Caco-2 (cell line): Measurements from ENCODE around the gene ATP8B3. TPM values are rescaled to one million over a fixed set of nuclear protein-coding genes. Genes with fewer than 3 reads are reported as not detected.

Experiments
- BruUV-seq: library from RNA; stranded (reverse); fragments of 400-500 nt; replicated peaks from 2 replicates; lab custom pipeline; 2021; lab: Mats Ljungman, UMichigan
- CTCF ChIA-PET: fragments of 300-600 bp; sonication (Branson Sonifier 250); formaldehyde crosslinking; loops from one replicate; lab custom pipeline; 2022; ENCODE audit warnings: antibody characterized with exemption; lab: Charles Lee
- POLR2A ChIA-PET: fragments of 300-600 bp; sonication (Branson Sonifier 250); formaldehyde crosslinking; loops from one replicate; lab custom pipeline; 2022; ENCODE audit warnings: antibody characterized with exemption; lab: Charles Lee
- DNase-seq, 2 experiments: peaks; one replicate each; pipeline versions ENCODE4 v3.0.0 to v3.0.0-alpha.2; 2020 to 2022
- H3K27me3 ChIP-seq: replicated peaks from 2 replicates; pipeline ENCODE4 v1.6.0; 2011; ENCODE audit warnings: low read length; ENCODE audit not compliant: control insufficient read depth, insufficient read depth
- H3K36me3 ChIP-seq: 2 replicates; pipeline ENCODE4 v1.5.1; 2011; ENCODE audit warnings: low read length; ENCODE audit not compliant: control insufficient read depth, insufficient read depth
- H3K4me1 ChIP-seq: fragments of 250-450 bp; sonication (Bioruptor Pico); 2 replicates; pipeline ENCODE4 v1.5.1; 2020; ENCODE audit warnings: mild to moderate bottlenecking
- H3K4me3 ChIP-seq: 2 replicates; pipeline ENCODE4 v1.5.1; 2011; ENCODE audit warnings: low read depth, mild to moderate bottlenecking, control low read depth, low read length
- H3K9me3 ChIP-seq: fragments of 250-450 bp; sonication (Bioruptor Pico); 2 replicates; pipeline ENCODE4 v1.5.1; 2020; ENCODE audit warnings: mild to moderate bottlenecking, moderate library complexity
- H3K27ac Mint-ChIP-seq: one replicate; pipeline ENCODE4 v1.8.0; 2022; ENCODE audit warnings: mixed read lengths; ENCODE audit not compliant: unreplicated experiment
- H3K27me3 Mint-ChIP-seq: one replicate; pipeline ENCODE4 v1.8.0; 2022; ENCODE audit warnings: mixed read lengths; ENCODE audit not compliant: insufficient read depth, unreplicated experiment
- H3K36me3 Mint-ChIP-seq: one replicate; pipeline ENCODE4 v1.8.0; 2022; ENCODE audit warnings: mild to moderate bottlenecking, mixed read lengths; ENCODE audit not compliant: insufficient read depth, unreplicated experiment
- H3K4me1 Mint-ChIP-seq: one replicate; pipeline ENCODE4 v1.8.0; 2022; ENCODE audit warnings: low read depth, mixed read lengths; ENCODE audit not compliant: unreplicated experiment
- H3K4me3 Mint-ChIP-seq: one replicate; pipeline ENCODE4 v1.8.0; 2022; ENCODE audit warnings: mild to moderate bottlenecking, moderate library complexity, mixed read lengths; ENCODE audit not compliant: unreplicated experiment
- H3K9me3 Mint-ChIP-seq: one replicate; pipeline ENCODE4 v1.8.0; 2022; ENCODE audit warnings: mixed read lengths; ENCODE audit not compliant: unreplicated experiment
- intact Hi-C: fragments of 100-400 bp; cut with micrococcal nuclease; formaldehyde crosslinking; loops from one replicate; pipeline ENCODE4 v1.10.0; 2022; ENCODE audit not compliant: unreplicated experiment
- total RNA-seq: library from RNA; stranded (reverse); gene quantifications from 2 replicates; pipeline ENCODE4 v1.2.3, GENCODE V29; 2022
- TF ChIP-seq, protein P1 (sequence below), 2 experiments: fragments of 200-600 bp in 1 of 2; IDR thresholded peaks; 1 replicate in 1 of 2; 2 replicates in 1 of 2; pipeline versions ENCODE4 v1.5.1 to v1.8.0; 2011 to 2022; ENCODE audit warnings: antibody characterized with exemption in 1 of 2, control low read depth in 1 of 2, inconsistent platforms in 1 of 2, low read depth in 1 of 2, low read length in 1 of 2, mild to moderate bottlenecking in 1 of 2, moderate library complexity in 1 of 2; ENCODE audit not compliant: insufficient read depth in 1 of 2, severe bottlenecking in 1 of 2, unreplicated experiment in 1 of 2

ATP8B3 gene
- total RNA-seq, 1 experiment from 2014 or later = 0.45 TPM

DNA sequence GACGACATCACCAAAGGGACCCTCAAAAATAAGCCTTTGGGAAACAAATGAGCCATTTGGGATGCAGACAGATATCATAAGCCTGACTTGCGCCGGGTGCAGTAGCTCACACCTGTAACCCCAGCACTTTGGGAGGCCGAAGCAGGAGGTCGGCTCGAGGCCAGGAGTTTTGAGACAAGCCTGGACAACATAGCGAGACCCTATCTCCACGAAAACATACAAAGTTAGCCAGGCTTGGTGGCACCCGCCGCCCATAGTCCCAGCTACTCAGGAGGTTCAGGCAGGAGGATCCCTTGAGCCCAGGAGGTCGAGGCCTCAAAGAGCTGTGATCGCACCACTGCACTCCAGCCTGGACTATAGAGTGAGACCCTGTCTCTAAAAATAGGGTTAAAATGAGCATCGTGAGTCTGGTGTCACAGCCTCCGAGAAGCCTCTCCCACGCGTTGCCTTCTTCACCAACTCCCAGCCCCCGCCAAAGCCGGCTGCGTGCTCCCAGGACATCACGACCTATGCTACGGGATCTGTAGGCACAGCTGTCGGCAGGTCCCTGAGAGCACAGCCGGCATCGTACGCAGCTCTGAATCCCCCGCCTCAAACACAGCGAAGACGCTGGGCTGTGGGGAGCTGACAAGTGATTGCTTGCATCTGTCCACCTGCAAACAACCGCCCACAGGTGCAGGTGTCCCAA is 34.6 kb upstream of the ATP8B3 start:
- peak overlapping the region; percentile 95 for H3K4me3 Mint-ChIP-seq
- H3K4me1 Mint-ChIP-seq = no peaks in the 10 kb centered on the region
- intact Hi-C loops = no loop called here
- peaks cover 43% of the 10 kb centered on the region for H3K36me3 Mint-ChIP-seq
- TF ChIP-seq, protein P1, sequence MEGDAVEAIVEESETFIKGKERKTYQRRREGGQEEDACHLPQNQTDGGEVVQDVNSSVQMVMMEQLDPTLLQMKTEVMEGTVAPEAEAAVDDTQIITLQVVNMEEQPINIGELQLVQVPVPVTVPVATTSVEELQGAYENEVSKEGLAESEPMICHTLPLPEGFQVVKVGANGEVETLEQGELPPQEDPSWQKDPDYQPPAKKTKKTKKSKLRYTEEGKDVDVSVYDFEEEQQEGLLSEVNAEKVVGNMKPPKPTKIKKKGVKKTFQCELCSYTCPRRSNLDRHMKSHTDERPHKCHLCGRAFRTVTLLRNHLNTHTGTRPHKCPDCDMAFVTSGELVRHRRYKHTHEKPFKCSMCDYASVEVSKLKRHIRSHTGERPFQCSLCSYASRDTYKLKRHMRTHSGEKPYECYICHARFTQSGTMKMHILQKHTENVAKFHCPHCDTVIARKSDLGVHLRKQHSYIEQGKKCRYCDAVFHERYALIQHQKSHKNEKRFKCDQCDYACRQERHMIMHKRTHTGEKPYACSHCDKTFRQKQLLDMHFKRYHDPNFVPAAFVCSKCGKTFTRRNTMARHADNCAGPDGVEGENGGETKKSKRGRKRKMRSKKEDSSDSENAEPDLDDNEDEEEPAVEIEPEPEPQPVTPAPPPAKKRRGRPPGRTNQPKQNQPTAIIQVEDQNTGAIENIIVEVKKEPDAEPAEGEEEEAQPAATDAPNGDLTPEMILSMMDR (IDR thresholded peaks at IDR 0.05; ENCODE audit: insufficient read depth in 1 of 2, low read depth in 1 of 2, low read length in 1 of 2, severe bottlenecking in 1 of 2, unreplicated experiment in 1 of 2) = no peak
- no peak for DNase-seq
- no peaks in the 10 kb centered on the region for H3K9me3 ChIP-seq
- no peaks in the 10 kb centered on the region for H3K36me3 ChIP-seq
- no peaks in the 10 kb centered on the region for H3K9me3 Mint-ChIP-seq
- H3K27me3 ChIP-seq = no peaks in the 10 kb centered on the region
- CTCF ChIA-PET = interaction anchor here (1.2 kb wide), 1 partner anchor 12 kb away, joined by 3 read pairs; no protein-coding TSS in a partner anchor
- no TSS peak for BruUV-seq
- peak overlapping the region; percentile 98 for H3K27ac Mint-ChIP-seq
- H3K27me3 Mint-ChIP-seq = no peaks in the 10 kb centered on the region
- peaks cover 4% of the 10 kb centered on the region; the same call in 1 of the 2 replicates for H3K4me1 ChIP-seq
- peak overlapping the region; percentile 77 for H3K4me3 ChIP-seq
- POLR2A ChIA-PET = interaction anchor here (1.3 kb wide), 1 partner anchor 9 kb away, joined by 3 read pairs; no protein-coding TSS in a partner anchor

DNA sequence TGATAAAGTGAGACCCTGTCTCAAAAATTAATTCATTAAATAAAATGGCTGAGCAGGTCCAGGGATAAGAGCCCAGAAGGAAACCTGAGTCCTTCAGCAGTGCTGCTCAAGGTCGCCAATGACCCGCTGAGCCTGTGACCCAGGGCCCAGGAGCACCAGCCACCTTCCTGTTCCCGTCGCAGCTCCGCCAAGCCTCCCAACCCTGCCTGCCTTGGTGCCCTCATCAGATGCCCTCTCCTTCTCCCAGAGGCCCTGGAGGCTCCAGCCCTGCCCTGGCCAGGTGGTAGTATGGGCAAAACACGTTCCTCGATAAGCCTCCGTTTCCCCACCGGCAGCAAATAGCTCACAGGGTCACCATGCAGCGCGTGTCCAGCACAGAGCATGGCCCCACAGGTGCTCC is 33.6 kb upstream of the ATP8B3 start:
- H3K27ac Mint-ChIP-seq = no peak overlapping the region
- H3K36me3 Mint-ChIP-seq = peaks cover 35% of the 10 kb centered on the region
- no peak overlapping the region for H3K4me3 ChIP-seq
- no peaks in the 10 kb centered on the region for H3K4me1 Mint-ChIP-seq
- H3K36me3 ChIP-seq = no peaks in the 10 kb centered on the region
- TF ChIP-seq, protein P1 (IDR thresholded peaks at IDR 0.05; ENCODE audit: insufficient read depth in 1 of 2, low read depth in 1 of 2, low read length in 1 of 2, severe bottlenecking in 1 of 2, unreplicated experiment in 1 of 2) = no peak
- no peak for DNase-seq
- no peaks in the 10 kb centered on the region for H3K9me3 ChIP-seq
- no peaks in the 10 kb centered on the region for H3K27me3 ChIP-seq
- BruUV-seq = no TSS peak
- intact Hi-C loops = no loop called here
- no peaks in the 10 kb centered on the region for H3K27me3 Mint-ChIP-seq
- CTCF ChIA-PET = interaction anchor here (1.2 to 1.3 kb wide), 2 partner anchors 11 to 19 kb away, joined by 3 read pairs; no protein-coding TSS in a partner anchor
- H3K4me1 ChIP-seq = peaks cover 4% of the 10 kb centered on the region; the same call in 1 of the 2 replicates
- no peak overlapping the region for H3K4me3 Mint-ChIP-seq
- POLR2A ChIA-PET = no interaction called here
- no peaks in the 10 kb centered on the region for H3K9me3 Mint-ChIP-seq

DNA sequence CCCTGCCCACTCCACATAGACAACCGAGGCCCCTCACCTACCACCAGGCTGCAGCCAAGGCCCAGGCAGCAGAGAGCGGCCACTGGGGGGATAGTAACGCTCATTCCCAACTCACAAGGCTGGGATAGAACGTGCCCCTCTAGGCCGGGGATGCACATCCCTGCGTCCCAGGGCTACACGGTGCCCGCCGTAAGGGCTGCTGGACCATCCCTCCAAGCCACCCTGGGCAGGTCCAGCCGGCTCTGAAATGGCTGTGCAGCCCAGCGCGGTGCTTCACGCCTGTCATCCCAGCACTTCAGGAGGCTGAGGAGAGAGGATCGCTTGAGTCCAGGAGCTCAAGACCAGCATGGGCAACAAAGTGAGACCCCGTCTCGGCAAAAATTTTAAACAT is 33.0 kb upstream of the ATP8B3 start:
- Mint-ChIP-seq H3K27ac (no peak overlapping the region), H3K9me3 (no peaks in the 10 kb centered on the region), H3K36me3 (peaks cover 40% of the 10 kb centered on the region), H3K4me3 (no peak overlapping the region), H3K27me3 (no peaks in the 10 kb centered on the region), H3K4me1 (no peaks in the 10 kb centered on the region)
- Histone ChIP-seq H3K4me1 (peaks cover 4% of the 10 kb centered on the region; the same call in 1 of the 2 replicates), H3K27me3 (no peaks in the 10 kb centered on the region), H3K4me3 (no peak overlapping the region), H3K36me3 (no peaks in the 10 kb centered on the region), H3K9me3 (no peaks in the 10 kb centered on the region)
- CTCF ChIA-PET = interaction anchor here (1.2 to 1.3 kb wide), 2 partner anchors 10 to 19 kb away, joined by 3 read pairs; no protein-coding TSS in a partner anchor
- BruUV-seq = no TSS peak
- DNase-seq = no peak
- POLR2A ChIA-PET = no interaction called here
- intact Hi-C loops = no loop called here
- TF ChIP-seq, protein P1 (IDR thresholded peaks at IDR 0.05; ENCODE audit: insufficient read depth in 1 of 2, low read depth in 1 of 2, low read length in 1 of 2, severe bottlenecking in 1 of 2, unreplicated experiment in 1 of 2) = no peak
